RPMI7951 (cell line): ENCODE results near the gene CDC16. TPM values are rescaled to one million over a fixed set of nuclear protein-coding genes. Genes with fewer than 3 reads are reported as not detected.
"Not testable (repeated sequence)": the region's sequence is repeated elsewhere in the genome, so short reads cannot be mapped to it uniquely, and the experiment has no call there.

Experiments used
- DNase-seq: peaks from one replicate; pipeline ENCODE4 v3.0.0-alpha.2; 2012; ENCODE audit warnings: low read depth
- total RNA-seq: library from RNA; depleted of rRNA; stranded (reverse); fragments of >200 nt; shearing (Covaris generic); gene quantifications from 2 replicates; pipeline ENCODE4 v1.2.3, GENCODE V29; 2014

Gene CDC16
- total RNA-seq, 1 experiment from 2014 or later = 27.4 TPM

DNA sequence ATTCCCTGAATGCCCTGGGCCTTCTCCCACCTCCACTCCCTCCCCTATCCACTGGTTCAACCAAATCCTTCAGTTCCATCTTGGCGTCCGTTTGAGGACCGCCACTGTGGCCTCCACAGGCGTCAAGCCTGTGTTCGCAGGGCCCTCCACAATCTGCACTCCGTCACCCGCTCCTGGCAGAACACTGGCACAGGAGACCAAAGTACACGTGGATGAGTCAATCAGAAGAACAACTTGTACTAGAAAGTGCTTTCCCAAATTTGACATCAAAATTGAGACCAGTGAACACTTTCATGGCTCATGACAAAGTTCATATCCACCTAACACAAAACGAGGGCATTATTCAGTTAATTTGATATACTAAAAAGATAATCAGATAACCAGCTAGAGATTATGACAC, 6.5 kb upstream of the CDC16 start:
- DNase-seq = no peak

- DNase-seq = no peak
Measured at GRCh38 chr13:114229506-114229905, 5.2 kb upstream of the CDC16 start.

DNA sequence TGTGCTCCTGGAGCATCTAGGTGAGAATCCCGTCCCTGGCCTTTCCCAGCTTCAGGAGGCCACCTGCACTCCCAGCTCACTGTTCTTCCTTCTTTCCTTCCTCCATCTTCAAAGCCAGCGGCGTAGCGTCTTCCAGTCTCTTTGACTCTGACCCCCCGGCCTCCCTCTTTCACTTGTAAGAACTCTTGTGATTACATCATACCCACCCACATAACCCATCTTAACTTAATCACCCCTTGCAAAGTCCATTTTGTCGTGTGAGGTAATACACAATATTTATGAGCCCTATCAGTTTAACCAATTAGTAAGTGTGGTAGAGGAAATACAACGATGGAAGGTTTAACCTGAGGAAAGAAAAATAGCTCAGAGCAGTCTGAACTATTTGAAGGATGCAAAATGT, 4.6 kb upstream of the CDC16 start:
- no peak for DNase-seq

DNA sequence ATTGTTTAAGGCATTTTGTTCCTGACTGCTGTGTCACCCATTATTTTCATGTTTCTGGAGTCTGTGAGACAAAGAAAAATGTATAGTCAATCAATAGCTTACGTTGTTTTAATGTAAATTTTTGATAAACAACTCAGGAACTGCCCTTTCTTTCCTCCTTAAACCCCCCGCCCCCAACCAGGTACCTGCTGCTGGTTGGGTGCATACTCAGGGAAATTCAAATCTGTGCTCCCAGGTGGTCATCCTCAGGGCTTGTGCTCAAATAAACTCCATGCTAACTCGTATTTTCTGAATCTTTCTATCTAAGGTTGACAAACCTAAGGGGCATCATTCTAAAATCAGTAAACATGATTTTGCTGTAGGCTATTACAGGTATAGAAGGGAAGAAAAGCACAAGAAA, 4.1 kb upstream of the CDC16 start:
- DNase-seq = no peak

- no peak for DNase-seq
Measured at GRCh38 chr13:114231886-114232285, 2.8 kb upstream of the CDC16 start.

GRCh38 chr13:114234266-114234644, 442 bp upstream of the CDC16 start:
- DNase-seq = no peak

DNA sequence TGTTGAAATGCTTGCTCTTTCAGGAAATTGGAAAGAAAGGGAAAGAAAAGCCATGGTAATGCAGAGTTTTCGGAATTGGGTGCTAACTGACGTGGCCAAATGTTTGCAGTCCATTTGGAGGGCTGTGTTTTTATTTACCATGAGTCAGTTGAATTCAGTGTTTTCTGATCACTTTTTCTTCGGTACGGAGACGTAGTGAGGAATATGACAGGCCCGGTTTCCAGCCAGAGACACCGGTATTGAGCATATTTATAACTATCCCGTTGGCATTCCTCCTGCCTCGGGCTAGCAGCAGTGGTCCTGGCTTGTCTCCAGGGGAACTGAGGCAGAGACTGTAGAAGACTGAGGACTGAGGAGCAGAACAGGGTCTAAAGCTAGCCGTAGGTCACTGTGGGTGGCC, 1.0 kb downstream of the CDC16 start:
- DNase-seq = no peak

DNA sequence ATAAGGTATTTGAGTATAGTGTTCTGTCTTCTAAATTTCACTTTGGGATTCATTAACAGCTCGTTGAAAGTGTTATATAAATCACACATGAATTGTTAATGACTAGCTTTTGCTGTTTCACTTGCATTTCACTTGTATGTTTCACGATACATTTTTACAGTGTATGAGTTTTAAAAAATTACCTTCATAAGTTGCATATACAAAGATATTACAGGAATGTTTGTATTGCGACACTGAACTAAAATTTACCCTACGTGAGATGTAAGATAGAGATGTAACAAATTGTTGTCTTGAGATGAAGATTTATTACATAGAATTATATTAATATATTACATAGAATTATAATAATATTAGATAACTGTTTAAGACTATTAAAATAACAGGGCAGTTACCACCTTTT, 1.5 kb downstream of the CDC16 start:
- DNase-seq = no peak

DNA sequence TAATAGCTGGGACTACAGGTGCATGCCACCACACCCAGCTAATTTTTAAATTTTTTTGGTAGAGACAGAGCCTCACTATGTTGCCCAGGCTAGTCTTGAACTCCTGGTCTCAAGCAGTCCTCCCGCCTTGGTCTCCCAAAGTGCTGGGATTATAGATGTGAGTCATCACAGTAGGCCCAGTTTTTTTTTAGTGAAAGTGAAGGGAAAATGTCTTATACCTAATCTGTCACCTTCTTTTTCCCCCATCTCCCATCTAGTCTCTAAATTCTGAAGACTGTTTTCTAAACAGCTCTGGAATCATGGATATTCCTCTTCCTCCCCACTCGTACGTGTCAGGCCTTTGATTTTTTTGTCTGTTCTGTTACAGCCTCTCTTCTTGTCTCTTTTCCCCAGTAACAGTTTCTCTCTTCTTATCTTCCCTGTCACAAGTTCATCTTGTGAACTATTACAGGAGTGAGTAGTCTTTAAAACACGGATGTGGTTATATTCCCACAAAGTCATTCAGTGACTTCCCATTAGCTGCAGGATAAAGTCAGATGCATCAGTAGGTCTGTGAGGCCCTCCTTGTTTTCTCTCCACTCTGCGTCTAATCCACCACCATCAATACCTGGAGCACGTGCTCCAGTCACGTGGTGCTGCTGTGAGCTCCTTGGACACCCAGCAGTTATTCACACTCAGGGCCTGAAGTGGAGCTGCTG, 2.9 kb downstream of the CDC16 start:
- no peak for DNase-seq

GRCh38 chr13:114241918-114242317, 7.2 kb downstream of the CDC16 start:
- no peak for DNase-seq

DNA sequence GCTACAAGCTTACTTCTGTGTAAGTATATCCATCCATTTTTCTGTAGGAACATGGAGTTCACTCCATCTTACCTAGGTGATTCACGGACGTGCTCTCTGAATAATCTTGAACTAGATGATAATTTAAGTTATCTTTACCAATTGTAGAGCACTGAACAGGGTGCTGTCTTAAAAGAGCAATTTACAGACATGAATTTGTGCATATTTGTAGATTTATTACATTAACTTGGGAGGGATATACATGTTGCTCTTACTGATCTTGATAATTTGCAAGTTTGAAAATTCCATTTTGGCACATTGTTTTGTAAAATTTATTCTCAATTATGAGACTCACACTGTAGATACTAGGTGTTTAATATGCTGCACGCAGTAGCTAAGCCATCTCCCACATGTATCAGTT, 9.3 kb downstream of the CDC16 start:
- no peak for DNase-seq

DNA sequence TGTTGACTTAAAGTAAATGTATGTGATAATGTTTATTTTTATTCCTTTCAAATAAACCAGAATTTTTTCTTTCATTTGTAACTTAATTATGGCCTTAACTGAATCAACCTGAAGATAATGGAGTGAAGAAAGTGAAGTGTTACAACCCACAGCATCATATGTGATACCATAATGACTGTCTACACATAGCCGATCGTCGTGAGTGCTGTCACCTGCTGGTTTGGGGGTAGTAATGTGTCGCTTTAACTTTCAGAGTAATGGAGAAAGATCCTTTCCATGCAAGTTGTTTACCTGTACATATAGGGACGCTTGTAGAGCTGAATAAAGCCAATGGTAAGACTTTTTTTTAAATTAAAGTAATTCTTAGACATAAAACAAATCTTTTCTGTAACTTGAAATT, 9.9 kb downstream of the CDC16 start:
- no peak for DNase-seq

- no peak for DNase-seq
Measured at GRCh38 chr13:114248011-114248410, 13.3 kb downstream of the CDC16 start.

DNA sequence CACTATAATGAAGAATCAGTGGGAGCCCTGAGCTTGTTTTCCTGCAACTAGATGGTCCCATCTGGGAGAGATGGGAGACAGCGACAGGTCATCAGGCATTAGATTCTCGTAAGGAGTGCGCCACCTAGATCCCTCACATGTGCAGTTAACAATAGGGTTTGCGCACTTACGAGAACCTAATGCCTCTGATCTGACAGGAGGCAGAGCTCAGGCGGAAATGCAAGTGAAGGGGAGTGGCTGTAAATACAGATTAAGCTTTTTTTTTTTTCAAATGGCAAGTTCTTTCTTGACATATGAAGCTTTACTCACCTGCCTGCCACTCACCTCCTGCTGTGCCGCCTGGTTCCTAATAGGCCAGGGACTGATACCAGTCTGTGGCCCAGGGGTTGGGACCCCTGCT, 14.4 kb downstream of the CDC16 start:
- no peak for DNase-seq

- not testable (repeated sequence) for DNase-seq
Measured at GRCh38 chr13:114251639-114252440, 17.1 kb downstream of the CDC16 start.

GRCh38 chr13:114256547-114256946, 21.9 kb downstream of the CDC16 start:
- DNase-seq = no peak

DNA sequence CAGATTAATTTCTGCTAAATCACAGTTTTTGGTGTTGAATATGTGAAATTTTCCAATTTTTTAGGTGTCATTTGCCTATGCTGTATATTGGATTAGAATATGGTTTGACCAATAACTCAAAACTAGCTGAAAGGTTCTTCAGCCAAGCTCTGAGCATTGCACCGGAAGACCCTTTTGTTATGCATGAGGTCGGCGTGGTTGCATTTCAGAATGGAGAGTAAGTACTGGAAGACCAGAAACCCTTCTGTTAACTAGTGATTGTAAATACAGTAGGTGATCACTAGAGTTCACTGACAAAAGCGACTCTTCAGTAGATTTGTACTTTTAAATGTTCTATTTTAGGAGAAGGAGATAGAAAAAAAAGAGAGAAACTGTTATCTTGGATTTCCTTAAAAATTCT, 22.3 kb downstream of the CDC16 start:
- DNase-seq = no peak

DNA sequence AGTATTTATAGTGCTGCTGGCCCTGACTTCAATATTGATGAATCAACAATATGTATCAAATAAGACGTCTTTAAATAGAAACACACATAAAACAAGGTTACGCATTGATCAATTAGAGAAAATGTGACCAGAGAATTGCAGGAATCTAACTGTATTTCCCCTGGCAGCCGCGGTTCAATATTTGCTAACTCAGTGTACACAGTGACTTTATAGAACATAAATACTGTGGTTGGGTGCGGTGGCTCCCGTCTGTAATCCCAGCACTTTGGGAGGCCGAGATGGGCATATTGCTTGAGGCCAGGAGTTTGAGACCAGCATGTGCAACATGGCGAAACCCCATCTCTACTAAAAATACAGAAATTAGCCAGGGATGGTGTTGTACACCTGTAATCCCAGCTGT, 23.9 kb downstream of the CDC16 start:
- DNase-seq = no peak

DNA sequence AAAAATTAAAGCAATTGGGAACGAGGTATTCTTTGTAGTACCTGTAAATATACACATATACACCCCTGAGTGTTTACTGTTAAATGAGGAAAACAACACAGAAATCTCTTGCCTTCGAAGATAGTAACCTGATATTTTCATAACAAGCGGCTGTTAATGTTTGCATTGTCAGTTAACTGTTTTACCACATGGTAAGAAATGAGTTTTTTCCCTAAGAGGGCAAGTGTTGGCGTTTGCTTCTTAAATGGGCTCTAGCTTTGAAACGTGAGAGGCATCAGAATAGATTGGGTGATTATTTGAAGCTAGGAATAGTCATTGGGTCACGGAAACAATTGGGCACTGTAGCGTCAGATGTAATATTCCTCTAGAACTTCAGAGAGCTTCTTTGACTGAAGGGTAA, 24.7 kb downstream of the CDC16 start:
- DNase-seq = no peak

DNA sequence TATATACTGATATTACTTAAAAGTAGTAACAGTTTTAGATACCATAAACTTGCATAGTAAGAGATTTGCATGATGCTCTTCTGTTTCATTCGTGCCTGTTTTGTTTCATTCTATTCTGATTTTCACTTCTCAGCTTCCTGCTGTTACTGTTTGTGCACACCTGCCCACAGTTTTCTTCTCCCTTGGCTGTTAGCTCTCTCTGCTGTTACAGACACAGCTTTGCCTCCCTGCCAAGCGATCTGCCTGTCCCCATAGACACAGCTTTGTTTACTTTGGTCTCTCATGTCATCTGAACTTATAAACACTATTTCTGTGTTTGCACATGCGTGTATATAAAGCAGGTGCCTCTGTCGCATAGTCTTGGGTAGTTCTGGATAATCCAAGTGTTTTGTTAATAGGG, 25.3 kb downstream of the CDC16 start:
- no peak for DNase-seq

DNA sequence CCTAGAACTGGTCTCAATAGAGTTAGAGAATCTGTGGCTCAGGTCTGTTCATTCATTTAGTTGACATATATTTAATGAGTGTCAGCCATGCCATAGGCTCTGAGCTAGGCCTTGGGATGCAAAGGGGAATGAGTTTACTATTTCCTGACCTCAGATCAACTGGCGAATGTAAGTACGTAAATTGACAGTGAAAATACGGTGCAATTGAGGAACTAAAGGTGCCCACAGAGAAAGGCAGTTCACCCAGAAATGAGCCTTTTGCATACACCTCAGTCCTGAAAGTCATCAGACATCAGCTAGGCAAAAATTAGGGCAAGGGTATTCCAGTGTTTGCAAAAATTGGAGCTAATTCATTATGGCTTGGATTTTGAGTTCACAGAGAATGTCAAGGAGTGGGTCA, 26.1 kb downstream of the CDC16 start:
- no peak for DNase-seq

DNA sequence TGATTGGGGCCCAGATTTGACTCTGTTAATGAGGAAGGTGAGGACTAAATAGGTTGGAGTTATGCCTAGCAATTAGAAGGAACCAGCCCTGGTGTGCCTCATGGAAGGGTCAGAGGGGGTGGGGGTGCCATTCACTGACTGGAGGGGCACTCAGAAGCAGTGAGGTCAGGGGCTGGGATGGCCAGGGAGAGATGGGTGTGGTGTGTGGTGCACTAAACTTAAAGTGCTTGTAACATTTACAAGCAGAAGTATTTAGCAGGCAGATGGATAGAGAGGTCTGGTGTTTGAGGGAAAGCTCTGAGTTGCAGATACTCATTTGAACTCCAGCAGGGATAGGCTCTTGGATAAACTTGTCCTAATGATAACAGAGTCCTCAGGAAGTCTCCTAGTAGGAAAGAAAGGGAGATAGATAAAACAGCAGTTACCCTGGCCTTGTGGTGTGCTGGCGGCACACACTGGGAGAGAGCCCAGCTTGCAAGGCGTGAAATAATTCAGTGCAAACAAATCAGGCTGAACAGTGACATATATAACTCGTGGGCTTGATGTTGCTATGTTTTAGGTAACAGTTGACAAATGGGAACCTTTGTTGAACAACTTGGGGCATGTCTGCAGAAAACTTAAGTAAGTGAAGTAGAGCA, 26.8 kb downstream of the CDC16 start:
- DNase-seq = no peak

- no peak for DNase-seq
Measured at GRCh38 chr13:114263578-114263977, 28.9 kb downstream of the CDC16 start.
